Measurements from ENCODE around the gene HOXA3.

GRCh38 chr7:27083646-27084045 lies 68.7 kb downstream of the HOXA3 start:
- TF ChIP-seq, protein P1, sequence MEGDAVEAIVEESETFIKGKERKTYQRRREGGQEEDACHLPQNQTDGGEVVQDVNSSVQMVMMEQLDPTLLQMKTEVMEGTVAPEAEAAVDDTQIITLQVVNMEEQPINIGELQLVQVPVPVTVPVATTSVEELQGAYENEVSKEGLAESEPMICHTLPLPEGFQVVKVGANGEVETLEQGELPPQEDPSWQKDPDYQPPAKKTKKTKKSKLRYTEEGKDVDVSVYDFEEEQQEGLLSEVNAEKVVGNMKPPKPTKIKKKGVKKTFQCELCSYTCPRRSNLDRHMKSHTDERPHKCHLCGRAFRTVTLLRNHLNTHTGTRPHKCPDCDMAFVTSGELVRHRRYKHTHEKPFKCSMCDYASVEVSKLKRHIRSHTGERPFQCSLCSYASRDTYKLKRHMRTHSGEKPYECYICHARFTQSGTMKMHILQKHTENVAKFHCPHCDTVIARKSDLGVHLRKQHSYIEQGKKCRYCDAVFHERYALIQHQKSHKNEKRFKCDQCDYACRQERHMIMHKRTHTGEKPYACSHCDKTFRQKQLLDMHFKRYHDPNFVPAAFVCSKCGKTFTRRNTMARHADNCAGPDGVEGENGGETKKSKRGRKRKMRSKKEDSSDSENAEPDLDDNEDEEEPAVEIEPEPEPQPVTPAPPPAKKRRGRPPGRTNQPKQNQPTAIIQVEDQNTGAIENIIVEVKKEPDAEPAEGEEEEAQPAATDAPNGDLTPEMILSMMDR (IDR thresholded peaks at IDR 0.05), result no peak
- no peak for TF ChIP-seq POLR2AphosphoS5 (IDR thresholded peaks at IDR 0.05)
- no peak for TF ChIP-seq POLR2A (IDR thresholded peaks at IDR 0.05)
